Measurements from ENCODE around the gene NEK7. TPM values are rescaled to one million over a fixed set of nuclear protein-coding genes. Genes with fewer than 3 reads are reported as not detected.

Gene NEK7
- total and polyA plus RNA-seq, 9 of the 15 experiments (the other 6 are each of a cell fraction or from before 2014, with no cell fraction given) = 8.5 to 37.3 (median 27.7) TPM

DNA sequence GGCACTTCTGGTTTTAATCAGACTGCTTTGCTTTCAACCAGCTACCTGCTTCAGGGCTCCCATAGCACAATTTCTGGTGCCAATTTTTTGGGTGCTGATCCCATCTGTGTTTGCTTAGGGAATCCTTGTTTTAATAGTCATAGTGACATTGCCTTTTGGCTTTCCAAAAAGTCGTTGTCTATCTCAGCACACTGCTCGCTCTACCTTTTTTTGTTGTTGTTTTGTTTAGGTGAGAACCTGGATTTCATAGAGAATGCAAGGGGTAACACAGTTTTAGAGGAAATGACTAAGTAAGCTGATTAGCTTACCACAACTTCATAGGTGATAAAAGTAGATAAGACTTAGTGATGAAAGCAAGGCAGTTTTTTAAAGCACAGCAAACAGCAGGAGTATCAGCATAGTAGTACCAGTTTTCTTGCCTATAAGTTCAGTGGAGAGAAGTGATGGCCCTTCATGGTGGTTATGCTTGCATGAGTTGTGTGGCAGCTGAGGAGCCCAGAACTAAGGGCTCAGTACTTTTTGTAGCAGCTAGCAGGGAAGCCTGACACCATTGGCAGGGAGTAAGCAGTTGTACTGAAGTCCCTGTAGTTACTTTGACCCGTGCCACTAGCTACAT lies 31.3 kb downstream of the NEK7 start:
- WGBS (ENCODE audit: insufficient coverage, low coverage, missing lambda C conversion rate) = 13% methylated on average over 3 of the region's 3 CpGs
- FAIRE-seq = no peak
- in situ Hi-C loops (cut with MboI) = no loop called here
- Histone ChIP-seq H3K27me3 (ENCODE audit: control insufficient read depth in 2 of 2, insufficient read depth in 2 of 2, low read length in 2 of 2) (no peaks in the 10 kb centered on the region), H3K9ac (ENCODE audit: insufficient read depth in 1 of 2, low read depth in 2 of 2, low read length in 2 of 2) (no peak overlapping the region; a peak in 1 of 4 replicates), H3K9me1 (ENCODE audit: control insufficient read depth, insufficient read depth, low read length) (peaks cover 5% of the 10 kb centered on the region), H3K4me3 (no peak overlapping the region), H3K4me2 (ENCODE audit: insufficient read depth, low read length) (peak overlapping the region; percentile 24; the same call in 1 of the 2 replicates), H4K20me1 (replicated peaks; ENCODE audit: control insufficient read depth, insufficient read depth, low read length) (peaks cover 11% of the 10 kb centered on the region; the same call in 1 of the 2 replicates), H2AFZ (ENCODE audit: low read depth, low read length) (no peak overlapping the region), H3K27ac (ENCODE audit: extremely low read depth, low read depth, low read length) (no peak overlapping the region), H3K36me3 (ENCODE audit: control insufficient read depth, insufficient read depth, low read length) (no peaks in the 10 kb centered on the region), H3K9me3 (replicated peaks; ENCODE audit: control insufficient read depth, insufficient read depth, low read depth, low read length) (no peaks in the 10 kb centered on the region), H3K4me1 (replicated peaks in 1 of 2; ENCODE audit: control insufficient read depth in 2 of 2, insufficient read depth in 2 of 2, low read length in 2 of 2) (peaks cover 0 to 23% of the 10 kb centered on the region in 2 experiments; a peak in 3 of 5 replicates), H3K79me2 (ENCODE audit: control insufficient read depth, insufficient read depth, low read length) (peaks cover 80% of the 10 kb centered on the region)
- ChIA-PET CTCF (ENCODE audit: low intra/inter-chr PET ratio) (no interaction called here), POLR2A (interaction anchor here (1.1 to 1.2 kb wide), 2 partner anchors 10 to 30 kb away, joined by 3 to 4 read pairs; no protein-coding TSS in a partner anchor)
- BruUV-seq (replicated peaks) = no TSS peak
- ATAC-seq = peak; percentile 66
- intact Hi-C loops (cut with micrococcal nuclease) = no loop called here
- peak in 1 of 4 experiments; percentile 31 for DNase-seq (ENCODE audit: extremely low read depth in 1 of 4, low spot score in 3 of 4)
- TF ChIP-seq, protein P1, sequence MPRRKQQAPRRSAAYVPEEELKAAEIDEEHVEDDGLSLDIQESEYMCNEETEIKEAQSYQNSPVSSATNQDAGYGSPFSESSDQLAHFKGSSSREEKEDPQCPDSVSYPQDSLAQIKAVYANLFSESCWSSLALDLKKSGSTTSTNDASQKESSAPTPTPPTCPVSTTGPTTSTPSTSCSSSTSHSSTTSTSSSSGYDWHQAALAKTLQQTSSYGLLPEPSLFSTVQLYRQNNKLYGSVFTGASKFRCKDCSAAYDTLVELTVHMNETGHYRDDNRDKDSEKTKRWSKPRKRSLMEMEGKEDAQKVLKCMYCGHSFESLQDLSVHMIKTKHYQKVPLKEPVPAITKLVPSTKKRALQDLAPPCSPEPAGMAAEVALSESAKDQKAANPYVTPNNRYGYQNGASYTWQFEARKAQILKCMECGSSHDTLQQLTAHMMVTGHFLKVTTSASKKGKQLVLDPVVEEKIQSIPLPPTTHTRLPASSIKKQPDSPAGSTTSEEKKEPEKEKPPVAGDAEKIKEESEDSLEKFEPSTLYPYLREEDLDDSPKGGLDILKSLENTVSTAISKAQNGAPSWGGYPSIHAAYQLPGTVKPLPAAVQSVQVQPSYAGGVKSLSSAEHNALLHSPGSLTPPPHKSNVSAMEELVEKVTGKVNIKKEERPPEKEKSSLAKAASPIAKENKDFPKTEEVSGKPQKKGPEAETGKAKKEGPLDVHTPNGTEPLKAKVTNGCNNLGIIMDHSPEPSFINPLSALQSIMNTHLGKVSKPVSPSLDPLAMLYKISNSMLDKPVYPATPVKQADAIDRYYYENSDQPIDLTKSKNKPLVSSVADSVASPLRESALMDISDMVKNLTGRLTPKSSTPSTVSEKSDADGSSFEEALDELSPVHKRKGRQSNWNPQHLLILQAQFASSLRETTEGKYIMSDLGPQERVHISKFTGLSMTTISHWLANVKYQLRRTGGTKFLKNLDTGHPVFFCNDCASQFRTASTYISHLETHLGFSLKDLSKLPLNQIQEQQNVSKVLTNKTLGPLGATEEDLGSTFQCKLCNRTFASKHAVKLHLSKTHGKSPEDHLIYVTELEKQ (CRISPR knock-in tag; IDR thresholded peaks at IDR 0.05) = no peak
- TF ChIP-seq, protein P2, sequence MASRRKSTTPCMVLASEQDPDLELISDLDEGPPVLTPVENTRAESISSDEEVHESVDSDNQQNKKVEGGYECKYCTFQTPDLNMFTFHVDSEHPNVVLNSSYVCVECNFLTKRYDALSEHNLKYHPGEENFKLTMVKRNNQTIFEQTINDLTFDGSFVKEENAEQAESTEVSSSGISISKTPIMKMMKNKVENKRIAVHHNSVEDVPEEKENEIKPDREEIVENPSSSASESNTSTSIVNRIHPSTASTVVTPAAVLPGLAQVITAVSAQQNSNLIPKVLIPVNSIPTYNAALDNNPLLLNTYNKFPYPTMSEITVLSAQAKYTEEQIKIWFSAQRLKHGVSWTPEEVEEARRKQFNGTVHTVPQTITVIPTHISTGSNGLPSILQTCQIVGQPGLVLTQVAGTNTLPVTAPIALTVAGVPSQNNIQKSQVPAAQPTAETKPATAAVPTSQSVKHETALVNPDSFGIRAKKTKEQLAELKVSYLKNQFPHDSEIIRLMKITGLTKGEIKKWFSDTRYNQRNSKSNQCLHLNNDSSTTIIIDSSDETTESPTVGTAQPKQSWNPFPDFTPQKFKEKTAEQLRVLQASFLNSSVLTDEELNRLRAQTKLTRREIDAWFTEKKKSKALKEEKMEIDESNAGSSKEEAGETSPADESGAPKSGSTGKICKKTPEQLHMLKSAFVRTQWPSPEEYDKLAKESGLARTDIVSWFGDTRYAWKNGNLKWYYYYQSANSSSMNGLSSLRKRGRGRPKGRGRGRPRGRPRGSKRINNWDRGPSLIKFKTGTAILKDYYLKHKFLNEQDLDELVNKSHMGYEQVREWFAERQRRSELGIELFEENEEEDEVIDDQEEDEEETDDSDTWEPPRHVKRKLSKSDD (conservative IDR thresholded peaks at IDR 0.05; ENCODE audit: low read length) = no peak
- TF ChIP-seq ATF1 (CRISPR knock-in tag; IDR thresholded peaks at IDR 0.05) (no peak), ATF1 (tag; IDR thresholded peaks at IDR 0.05) (0 out of 2 replicates have a peak, but pooled peaks have one; percentile 24), JUND (IDR thresholded peaks at IDR 0.05; ENCODE audit: borderline replicate concordance, low read depth, low read length) (peak; percentile 60; the same call in 1 of the 2 replicates), JUND (tag; IDR thresholded peaks at IDR 0.05; ENCODE audit: borderline replicate concordance, low read depth, low read length) (no peak), RBM17 (IDR thresholded peaks at IDR 0.05; ENCODE audit: borderline replicate concordance, low read depth, low read length) (no peak), SMARCE1 (IDR thresholded peaks at IDR 0.05) (peak; percentile 77), XRCC3 (IDR thresholded peaks at IDR 0.05) (no peak), POU5F1 (IDR thresholded peaks at IDR 0.05; ENCODE audit: borderline replicate concordance, low read depth, low read length, partially characterized antibody) (no peak)
- TF ChIP-seq, protein P3, sequence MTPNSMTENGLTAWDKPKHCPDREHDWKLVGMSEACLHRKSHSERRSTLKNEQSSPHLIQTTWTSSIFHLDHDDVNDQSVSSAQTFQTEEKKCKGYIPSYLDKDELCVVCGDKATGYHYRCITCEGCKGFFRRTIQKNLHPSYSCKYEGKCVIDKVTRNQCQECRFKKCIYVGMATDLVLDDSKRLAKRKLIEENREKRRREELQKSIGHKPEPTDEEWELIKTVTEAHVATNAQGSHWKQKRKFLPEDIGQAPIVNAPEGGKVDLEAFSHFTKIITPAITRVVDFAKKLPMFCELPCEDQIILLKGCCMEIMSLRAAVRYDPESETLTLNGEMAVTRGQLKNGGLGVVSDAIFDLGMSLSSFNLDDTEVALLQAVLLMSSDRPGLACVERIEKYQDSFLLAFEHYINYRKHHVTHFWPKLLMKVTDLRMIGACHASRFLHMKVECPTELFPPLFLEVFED (CRISPR knock-in tag; conservative IDR thresholded peaks at IDR 0.05) = no peak
- TF ChIP-seq, protein P4, sequence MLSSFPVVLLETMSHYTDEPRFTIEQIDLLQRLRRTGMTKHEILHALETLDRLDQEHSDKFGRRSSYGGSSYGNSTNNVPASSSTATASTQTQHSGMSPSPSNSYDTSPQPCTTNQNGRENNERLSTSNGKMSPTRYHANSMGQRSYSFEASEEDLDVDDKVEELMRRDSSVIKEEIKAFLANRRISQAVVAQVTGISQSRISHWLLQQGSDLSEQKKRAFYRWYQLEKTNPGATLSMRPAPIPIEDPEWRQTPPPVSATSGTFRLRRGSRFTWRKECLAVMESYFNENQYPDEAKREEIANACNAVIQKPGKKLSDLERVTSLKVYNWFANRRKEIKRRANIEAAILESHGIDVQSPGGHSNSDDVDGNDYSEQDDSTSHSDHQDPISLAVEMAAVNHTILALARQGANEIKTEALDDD (IDR thresholded peaks at IDR 0.05) = peak; percentile 81
